DMS 273 (cell line): ENCODE measurements around the gene LRP8.

Experiments used
- DNase-seq: peaks from one replicate; lab custom pipeline; 2025; ENCODE audit not compliant: unreplicated experiment; lab: John Stamatoyannopoulos, UW

Gene LRP8

DNA sequence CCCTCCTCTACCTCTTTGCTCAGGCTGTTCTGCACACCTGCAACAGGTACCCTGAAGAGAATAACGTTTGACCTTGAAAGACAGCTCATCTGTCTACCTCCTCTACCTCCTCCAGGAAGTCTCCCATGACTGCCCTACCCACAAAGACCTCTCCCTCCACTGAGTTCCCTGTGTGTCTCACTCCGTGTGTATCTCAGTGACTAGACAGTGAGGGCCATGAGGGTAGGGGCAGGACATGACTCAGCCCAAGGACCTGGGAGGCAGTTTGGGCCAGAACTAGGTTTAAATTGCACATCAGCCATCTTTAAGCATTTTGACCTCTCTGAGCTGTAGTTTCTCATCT, 32.0 kb upstream of the LRP8 start:
- no peak for DNase-seq

GRCh38 chr1:53359225-53359933, 31.5 kb upstream of the LRP8 start:
- DNase-seq = no peak

GRCh38 chr1:53356637-53357036, 28.8 kb upstream of the LRP8 start:
- DNase-seq = no peak

GRCh38 chr1:53354119-53354518, 26.2 kb upstream of the LRP8 start:
- DNase-seq = no peak

DNA sequence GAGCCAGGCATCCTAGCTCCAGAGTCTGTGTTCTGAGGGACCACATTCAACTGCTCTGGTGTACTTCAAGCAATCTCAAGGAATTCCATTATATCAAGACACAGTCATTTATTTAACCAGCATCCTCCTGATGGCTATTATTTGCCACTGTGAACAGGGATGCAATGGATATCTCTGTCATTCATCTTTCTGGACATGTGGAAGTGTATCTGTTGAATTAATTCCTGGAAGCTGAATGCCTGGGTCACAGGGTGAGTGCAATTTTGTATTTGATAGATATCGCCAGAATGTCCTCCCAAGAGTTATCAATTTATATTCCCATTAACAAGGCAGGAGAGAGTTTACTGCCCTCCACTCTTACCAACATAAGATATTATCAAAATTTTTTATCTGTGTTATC, 24.7 kb upstream of the LRP8 start:
- no peak for DNase-seq

DNA sequence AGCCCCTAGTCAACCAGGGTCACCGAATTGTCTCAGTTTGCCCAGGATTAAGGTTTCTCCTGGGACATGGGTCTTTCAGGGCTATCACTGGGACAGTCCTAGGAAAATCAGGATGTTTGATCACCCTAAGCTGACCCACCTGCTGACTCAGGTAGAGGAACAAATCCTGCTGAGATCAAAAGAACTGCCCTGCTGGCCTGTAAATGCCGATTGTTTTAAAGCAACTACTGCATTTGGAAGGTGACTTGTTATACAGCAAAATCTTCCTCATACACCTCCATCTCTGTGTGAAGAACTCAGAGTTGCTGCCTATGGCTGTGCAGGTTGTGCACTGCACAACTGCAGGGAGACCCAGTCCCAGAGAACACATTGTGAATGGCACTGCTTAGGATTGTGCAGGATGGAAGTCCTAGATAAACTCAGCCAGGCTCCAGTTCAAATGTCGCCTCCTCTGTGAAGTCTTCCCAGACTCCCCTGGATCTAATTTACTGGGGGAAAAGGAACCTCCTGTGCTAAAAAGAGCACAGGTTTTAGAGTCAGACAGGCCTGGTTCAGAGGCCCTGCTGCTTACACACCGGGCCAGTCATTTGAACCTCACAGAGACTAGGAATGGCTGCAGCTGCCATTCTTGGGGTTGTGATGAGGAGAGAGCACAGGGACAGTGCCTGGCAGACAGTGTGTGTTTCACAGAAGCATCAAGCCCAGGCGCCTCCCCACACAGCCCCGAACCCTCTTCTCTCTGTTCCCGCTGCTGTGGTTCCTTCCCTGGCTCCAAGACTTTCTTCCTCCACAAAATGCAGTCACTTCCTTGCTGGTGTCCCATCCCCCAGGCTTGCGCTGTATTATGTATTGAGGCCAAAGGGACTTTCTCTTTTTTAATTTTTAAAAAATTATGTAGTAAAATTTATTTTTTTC, 23.2 kb upstream of the LRP8 start:
- DNase-seq = no peak

DNA sequence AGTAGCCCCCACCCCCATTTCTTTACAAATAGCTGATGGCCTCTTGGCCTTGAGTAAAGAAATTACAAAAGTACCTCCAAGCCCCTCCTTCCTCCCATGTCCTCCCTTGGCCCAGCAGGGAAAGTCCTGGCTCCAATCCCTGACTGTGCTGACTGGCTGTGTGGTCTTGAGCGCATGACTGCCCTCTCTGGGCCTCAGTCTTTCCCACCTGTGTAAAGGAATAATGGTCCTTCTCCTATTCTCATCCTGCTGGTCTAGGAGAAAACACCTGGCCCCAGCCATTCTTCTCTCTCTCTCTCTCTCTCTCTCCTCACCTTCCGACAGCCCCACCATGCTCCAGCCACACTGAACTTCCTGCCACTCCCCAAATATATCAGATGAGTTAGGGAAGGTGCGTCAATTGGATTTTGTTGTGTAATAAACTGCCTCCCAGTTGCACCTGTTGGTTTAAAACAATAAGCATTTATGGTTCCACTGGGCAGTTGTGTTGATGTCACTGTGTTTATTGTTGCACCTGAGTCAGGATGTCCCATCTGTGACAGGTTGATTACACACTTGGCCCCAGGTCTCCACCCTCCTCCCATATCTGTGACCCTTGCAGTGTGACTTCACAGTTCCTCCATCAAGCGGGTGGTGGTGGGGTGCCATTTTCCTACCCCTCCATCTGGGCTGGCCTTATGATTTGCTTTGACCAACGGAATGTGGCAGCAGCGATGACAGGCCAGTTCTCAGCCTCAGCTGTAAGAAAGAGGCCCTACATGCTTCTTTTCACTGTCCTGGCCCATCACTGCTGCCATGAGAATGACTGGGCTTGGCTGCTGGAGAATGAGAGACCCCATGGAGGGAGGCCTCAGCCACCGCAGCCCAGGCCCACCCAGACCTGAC, 22.3 kb upstream of the LRP8 start:
- no peak for DNase-seq

GRCh38 chr1:53349369-53349835, 21.5 kb upstream of the LRP8 start:
- DNase-seq = no peak

DNA sequence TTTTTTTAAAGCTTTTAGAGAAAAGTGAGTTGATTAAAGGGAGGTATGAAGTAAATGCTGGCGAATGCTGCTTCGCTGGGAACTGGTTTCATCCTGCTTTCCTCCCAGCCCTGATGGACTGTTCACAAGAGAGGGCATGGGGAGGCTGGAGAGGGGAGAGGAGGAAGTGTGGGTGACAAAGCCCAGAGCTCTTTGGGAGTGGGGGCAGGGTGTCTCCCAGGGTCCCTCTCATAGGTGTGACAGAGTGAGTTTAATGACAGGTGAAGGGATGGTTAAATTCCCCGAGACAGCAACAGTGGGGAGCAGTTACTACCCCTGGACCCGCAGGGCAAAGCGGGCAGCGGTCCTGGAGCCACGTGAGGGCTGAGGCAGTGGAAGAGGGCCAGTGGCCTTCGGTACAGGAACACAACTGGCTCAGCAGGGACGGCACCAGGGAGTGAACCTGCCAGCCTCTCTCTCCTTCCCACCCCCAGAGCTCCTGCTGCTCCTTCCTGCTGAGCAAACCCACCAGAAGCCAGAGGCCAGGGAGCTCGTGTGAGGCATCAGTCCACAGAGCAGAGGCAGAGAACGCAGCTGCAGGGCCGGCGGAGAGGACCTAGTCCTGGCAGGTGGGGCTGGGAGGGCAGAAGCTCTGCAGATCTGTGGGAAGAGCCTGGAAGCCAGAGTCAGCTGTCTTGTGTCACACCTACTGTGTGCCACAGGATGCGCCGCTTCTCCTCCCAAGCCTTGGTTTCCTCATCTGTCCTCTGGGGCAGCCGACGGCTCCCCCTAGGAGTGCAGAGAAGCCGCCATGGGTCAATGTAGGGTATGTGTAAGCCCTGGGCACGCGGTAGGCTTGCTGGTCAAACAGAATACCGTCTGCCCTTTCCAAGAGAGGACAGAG, 20.9 kb upstream of the LRP8 start:
- DNase-seq = no peak

- DNase-seq = no peak
Measured at GRCh38 chr1:53346814-53347176, 18.9 kb upstream of the LRP8 start.

GRCh38 chr1:53345996-53346813, 18.3 kb upstream of the LRP8 start:
- no peak for DNase-seq

DNA sequence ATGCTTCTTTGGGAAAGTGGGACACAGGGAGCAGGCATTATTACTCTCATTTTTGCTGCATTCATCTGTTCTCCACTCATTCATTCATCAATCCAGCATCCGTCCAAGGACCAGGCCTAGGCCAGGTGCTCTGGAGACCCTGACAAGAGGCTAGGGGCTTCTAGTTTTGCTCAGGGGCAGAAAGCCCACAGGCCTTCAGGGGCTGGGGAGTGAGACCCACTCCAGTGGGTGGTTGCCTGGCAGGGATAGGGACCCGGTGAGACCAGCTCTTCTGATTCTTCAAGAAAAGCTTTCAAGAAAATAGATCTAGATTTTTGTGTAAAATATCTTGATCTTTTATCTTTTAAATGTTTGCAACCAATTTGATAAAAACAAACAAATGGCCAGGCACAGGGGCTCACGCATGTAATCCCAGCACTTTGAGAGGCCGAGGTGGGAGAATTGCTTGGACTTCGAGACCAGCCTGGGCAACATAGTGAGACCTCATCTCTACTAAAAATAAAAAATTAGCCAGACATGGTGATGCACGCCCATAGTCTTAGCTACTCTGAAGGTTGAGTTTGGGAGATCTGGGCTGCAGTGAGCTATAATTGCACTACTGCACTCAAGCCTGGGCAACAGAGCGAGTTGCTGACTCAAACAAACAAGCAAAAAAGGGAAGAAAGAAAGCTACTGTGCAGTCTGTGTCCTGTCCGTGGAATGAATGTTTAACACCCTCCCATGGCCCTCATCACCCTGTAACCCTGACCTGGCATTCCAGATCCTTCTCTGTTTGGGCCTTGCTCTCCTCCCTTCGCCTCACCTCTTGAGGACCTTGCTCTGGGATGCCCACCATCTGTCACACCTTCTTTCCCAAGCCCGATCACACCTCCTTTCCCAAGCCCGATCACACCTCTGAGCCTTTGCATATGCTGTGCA, 17.3 kb upstream of the LRP8 start:
- DNase-seq = no peak

DNA sequence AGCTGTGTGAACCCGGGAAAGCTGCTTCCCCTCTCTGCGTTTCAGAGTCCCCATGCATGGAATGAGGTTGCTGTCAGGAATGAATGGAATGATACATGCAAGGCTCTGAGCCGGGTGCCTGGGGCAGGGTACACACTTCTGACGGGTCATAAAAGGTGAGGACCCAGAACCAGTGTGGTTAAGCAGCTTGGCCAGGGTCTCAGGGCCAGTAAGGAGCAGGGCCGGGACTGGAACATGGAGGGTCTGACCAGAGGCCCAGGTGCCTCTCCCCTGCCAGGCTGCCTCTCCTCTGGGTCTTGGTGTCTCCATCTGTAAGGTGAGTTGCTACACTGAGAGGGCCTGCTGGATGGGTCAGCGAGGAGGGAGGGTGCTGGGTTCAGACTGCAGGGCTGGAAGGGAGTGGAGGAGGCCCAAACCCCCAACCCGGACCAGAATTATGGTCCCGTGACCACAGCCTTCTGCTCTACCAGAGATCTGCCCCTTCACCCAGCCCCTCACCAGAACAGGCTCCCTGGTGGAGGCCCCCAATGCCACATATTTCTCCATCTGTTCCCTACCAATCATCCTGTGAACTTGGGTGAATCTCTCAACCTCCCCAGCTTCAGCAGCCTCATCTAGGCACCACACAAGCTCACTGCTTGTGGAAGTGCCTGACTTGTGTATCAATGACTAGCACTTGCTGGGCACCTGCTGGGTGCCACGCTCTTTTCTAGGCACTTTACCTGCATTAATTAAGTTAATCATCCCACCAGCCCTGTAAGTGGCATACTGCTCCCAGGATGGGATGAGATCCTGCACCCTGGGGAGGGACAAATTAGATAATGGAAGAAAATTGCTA, 16.2 kb upstream of the LRP8 start:
- DNase-seq = no peak

- DNase-seq = no peak
Measured at GRCh38 chr1:53342735-53343470, 15.0 kb upstream of the LRP8 start.

DNA sequence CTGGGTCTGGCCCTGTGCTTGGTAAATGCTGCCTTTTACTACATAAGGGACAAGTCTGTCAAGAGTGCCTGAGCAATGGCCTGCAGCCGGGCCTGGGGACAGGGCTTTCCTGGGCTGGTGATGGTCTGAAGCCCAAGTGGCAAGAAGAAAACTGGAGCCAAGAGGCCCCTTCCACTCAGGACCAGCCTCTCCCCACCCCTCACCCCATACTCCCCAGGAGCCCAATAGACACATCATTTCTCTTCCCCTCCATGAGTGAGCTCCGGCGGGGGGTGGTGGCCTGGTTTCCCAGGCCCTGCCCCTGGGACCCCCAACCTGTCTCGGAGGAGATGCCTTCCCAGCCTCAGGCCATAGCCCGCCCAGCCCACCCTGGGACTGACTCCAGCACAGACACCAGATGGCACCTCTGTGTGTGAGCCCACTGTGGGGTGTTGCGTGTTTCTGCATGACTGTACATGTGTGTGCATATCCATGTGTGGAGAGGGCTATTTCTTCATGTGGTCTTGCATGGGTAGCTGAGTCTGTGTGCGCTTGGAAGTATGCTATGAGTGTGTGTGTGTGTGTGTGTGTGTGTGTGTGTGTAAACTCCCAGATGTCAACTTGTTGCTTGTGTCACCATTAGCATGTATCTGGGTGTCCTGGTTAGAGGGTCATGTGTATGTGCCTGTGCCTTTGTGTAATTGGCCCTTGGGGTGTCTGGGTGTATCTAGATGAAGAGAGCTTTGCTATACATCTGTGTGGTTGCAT, 14.3 kb upstream of the LRP8 start:
- no peak for DNase-seq

- DNase-seq = no peak
Measured at GRCh38 chr1:53341521-53341895, 13.6 kb upstream of the LRP8 start.
